Neural cell (in vitro differentiated cells): ENCODE data around the gene CST4. TPM values are rescaled to one million over a fixed set of nuclear protein-coding genes. Genes with fewer than 3 reads are reported as not detected.

Experiments used
- H2AFZ ChIP-seq: fragments of 200-600, 300-800 bp; sonication (generic), shearing (Covaris generic); 2 replicates; pipeline ENCODE4 v1.6.0; 2014; ENCODE audit warnings: low read depth, mild to moderate bottlenecking, antibody characterized with exemption, low read length, moderate library complexity
- H3F3A ChIP-seq: fragments of 200-600 bp; shearing (Covaris generic); 2 replicates; pipeline ENCODE4 v1.6.1; 2016; ENCODE audit warnings: mild to moderate bottlenecking, moderate library complexity, mixed read lengths, antibody characterized with exemption, low read length; ENCODE audit not compliant: insufficient read depth, poor library complexity, severe bottlenecking
- H3K27ac ChIP-seq: fragments of 200-600, 300-800 bp; sonication (generic), shearing (Covaris generic); 2 replicates; pipeline ENCODE4 v1.5.1; 2014; ENCODE audit warnings: mild to moderate bottlenecking, low read length, moderate library complexity
- H3K27me3 ChIP-seq: fragments of 300-800, 200-600 bp; sonication (generic), shearing (Covaris generic); 2 replicates; pipeline ENCODE4 v1.6.0; 2014; ENCODE audit warnings: mild to moderate bottlenecking, low read depth, low read length, moderate library complexity; ENCODE audit not compliant: insufficient read depth
- H3K36me3 ChIP-seq: fragments of 300-800, 200-600 bp; sonication (generic), shearing (Covaris generic); 2 replicates; pipeline ENCODE4 v1.5.1; 2014; ENCODE audit warnings: mild to moderate bottlenecking, antibody characterized with exemption, low read length, moderate library complexity; ENCODE audit not compliant: insufficient read depth
- H3K4me2 ChIP-seq: fragments of 300-800, 200-600 bp; sonication (generic), shearing (Covaris generic); 2 replicates; pipeline ENCODE4 v1.6.0; 2014; ENCODE audit warnings: mild to moderate bottlenecking, low read length
- H3K4me3 ChIP-seq: fragments of 300-800, 200-600 bp; sonication (generic), shearing (Covaris generic); 2 replicates; pipeline ENCODE4 v1.5.1; 2014; ENCODE audit warnings: mild to moderate bottlenecking, low read length, moderate library complexity
- H3K79me2 ChIP-seq: fragments of 200-600 bp; shearing (Covaris generic); replicated peaks from 2 replicates; pipeline ENCODE4 v1.6.0; 2014; ENCODE audit warnings: mild to moderate bottlenecking, low read length, moderate library complexity; ENCODE audit not compliant: insufficient read depth
- H3K9ac ChIP-seq: fragments of 300-800, 200-600 bp; sonication (generic), shearing (Covaris generic); 2 replicates; pipeline ENCODE4 v1.6.1; 2016; ENCODE audit warnings: mild to moderate bottlenecking, low read length, mixed read lengths
- H3K9me2 ChIP-seq: fragments of 200-600 bp; shearing (Covaris generic); 2 replicates; pipeline ENCODE4 v1.6.1; 2016; ENCODE audit warnings: mild to moderate bottlenecking, low read length, mixed read lengths; ENCODE audit not compliant: insufficient read depth
- H3K9me3 ChIP-seq: fragments of 200-600, 300-800 bp; sonication (generic), shearing (Covaris generic); 2 replicates; pipeline ENCODE4 v1.6.1; 2016; ENCODE audit warnings: mild to moderate bottlenecking, mixed run types, low read length, moderate library complexity, mixed read lengths
- H4K20me1 ChIP-seq: fragments of 200-600 bp; shearing (Covaris generic); 2 replicates; pipeline ENCODE4 v1.6.1; 2016; ENCODE audit warnings: mild to moderate bottlenecking, mixed run types; ENCODE audit not compliant: insufficient read depth
- CTCF ChIP-seq: fragments of 450-650 bp; IDR thresholded peaks from 2 replicates; pipeline ENCODE4 v1.5.1; 2014; ENCODE audit warnings: antibody characterized with exemption, mild to moderate bottlenecking, moderate library complexity; ENCODE audit not compliant: poor library complexity, severe bottlenecking
- EP300 ChIP-seq: fragments of 450-650 bp; conservative IDR thresholded peaks from 2 replicates; pipeline ENCODE4 v1.6.1; 2014; ENCODE audit warnings: antibody characterized with exemption, mild to moderate bottlenecking, moderate library complexity; ENCODE audit not compliant: poor library complexity, severe bottlenecking
- EZH2 ChIP-seq: fragments of 200-600, 300-800 bp; shearing (Covaris generic), sonication (generic); IDR thresholded peaks from 2 replicates; pipeline ENCODE4 v1.6.1; 2014; ENCODE audit warnings: antibody characterized with exemption, low read length, borderline replicate concordance, mild to moderate bottlenecking; ENCODE audit not compliant: insufficient read depth, poor library complexity, severe bottlenecking
- MXI1 ChIP-seq: fragments of 450-650 bp; conservative IDR thresholded peaks from 2 replicates; pipeline ENCODE4 v1.6.1; 2014; ENCODE audit warnings: antibody characterized with exemption, mild to moderate bottlenecking; ENCODE audit not compliant: poor library complexity, severe bottlenecking
- POLR2AphosphoS5 ChIP-seq: IDR thresholded peaks from 2 replicates; pipeline ENCODE4 v1.6.1; 2012
- RAD21 ChIP-seq: fragments of 450-650 bp; conservative IDR thresholded peaks from 2 replicates; pipeline ENCODE4 v1.6.1; 2014; ENCODE audit warnings: antibody characterized with exemption, mild to moderate bottlenecking, moderate library complexity
- SMC3 ChIP-seq: fragments of 450-650 bp; conservative IDR thresholded peaks from 2 replicates; pipeline ENCODE4 v1.6.1; 2014; ENCODE audit warnings: antibody characterized with exemption, mild to moderate bottlenecking, moderate library complexity; ENCODE audit not compliant: poor library complexity
- TAF1 ChIP-seq: IDR thresholded peaks from 2 replicates; pipeline ENCODE4 v1.6.1; 2012; ENCODE audit warnings: low read depth
- polyA plus RNA-seq: library from polyadenylated mRNA; depleted of rRNA; stranded (reverse); fragments of >200 nt; gene quantifications from 2 replicates; pipeline ENCODE4 v1.2.3, GENCODE V29; 2014
- TF ChIP-seq, protein P1 (sequence below): IDR thresholded peaks from 2 replicates; pipeline ENCODE4 v1.6.1; 2012; ENCODE audit warnings: borderline replicate concordance

The CST4 gene
- polyA plus RNA-seq, 1 donor from 2014 or later = not detected

DNA sequence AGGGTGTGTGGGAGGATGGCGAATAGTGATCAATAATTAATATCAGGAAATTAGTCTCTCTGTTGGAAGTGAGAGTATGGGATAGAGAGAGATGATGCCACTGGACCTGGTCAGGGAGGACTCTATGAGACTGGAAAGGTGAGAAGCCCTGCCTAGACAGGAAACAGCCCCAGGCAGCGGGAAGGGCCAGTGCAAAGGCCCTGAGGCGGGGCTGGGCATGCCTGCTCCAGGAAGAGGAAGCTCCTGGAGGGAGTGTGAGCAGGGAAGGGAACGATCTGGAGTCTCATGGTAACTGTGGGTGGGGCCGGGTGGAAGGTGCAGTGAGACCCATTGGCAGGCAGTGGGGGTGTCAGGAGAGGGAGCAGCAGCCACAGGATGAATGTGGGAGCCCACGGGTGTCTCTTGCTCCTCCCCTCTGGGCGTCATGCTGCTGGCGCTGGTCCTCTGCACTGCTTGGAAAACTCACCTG, 49.3 kb downstream of the CST4 start:
- H3K4me2 ChIP-seq = no peak overlapping the region
- H3K27me3 ChIP-seq = peaks cover 4% of the 10 kb centered on the region
- H4K20me1 ChIP-seq = no peaks in the 10 kb centered on the region
- no peak overlapping the region for H3K4me3 ChIP-seq
- H3K27ac ChIP-seq = no peak overlapping the region
- no peak overlapping the region for H2AFZ ChIP-seq
- no peaks in the 10 kb centered on the region for H3F3A ChIP-seq
- no peaks in the 10 kb centered on the region for H3K9me3 ChIP-seq
- H3K9ac ChIP-seq = no peak overlapping the region
- TF ChIP-seq EZH2 (no peak), TAF1 (no peak), POLR2AphosphoS5 (no peak), EP300 (no peak), SMC3 (no peak), MXI1 (no peak), CTCF (no peak), RAD21 (no peak)
- TF ChIP-seq, protein P1, sequence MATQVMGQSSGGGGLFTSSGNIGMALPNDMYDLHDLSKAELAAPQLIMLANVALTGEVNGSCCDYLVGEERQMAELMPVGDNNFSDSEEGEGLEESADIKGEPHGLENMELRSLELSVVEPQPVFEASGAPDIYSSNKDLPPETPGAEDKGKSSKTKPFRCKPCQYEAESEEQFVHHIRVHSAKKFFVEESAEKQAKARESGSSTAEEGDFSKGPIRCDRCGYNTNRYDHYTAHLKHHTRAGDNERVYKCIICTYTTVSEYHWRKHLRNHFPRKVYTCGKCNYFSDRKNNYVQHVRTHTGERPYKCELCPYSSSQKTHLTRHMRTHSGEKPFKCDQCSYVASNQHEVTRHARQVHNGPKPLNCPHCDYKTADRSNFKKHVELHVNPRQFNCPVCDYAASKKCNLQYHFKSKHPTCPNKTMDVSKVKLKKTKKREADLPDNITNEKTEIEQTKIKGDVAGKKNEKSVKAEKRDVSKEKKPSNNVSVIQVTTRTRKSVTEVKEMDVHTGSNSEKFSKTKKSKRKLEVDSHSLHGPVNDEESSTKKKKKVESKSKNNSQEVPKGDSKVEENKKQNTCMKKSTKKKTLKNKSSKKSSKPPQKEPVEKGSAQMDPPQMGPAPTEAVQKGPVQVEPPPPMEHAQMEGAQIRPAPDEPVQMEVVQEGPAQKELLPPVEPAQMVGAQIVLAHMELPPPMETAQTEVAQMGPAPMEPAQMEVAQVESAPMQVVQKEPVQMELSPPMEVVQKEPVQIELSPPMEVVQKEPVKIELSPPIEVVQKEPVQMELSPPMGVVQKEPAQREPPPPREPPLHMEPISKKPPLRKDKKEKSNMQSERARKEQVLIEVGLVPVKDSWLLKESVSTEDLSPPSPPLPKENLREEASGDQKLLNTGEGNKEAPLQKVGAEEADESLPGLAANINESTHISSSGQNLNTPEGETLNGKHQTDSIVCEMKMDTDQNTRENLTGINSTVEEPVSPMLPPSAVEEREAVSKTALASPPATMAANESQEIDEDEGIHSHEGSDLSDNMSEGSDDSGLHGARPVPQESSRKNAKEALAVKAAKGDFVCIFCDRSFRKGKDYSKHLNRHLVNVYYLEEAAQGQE = no peak
- no peaks in the 10 kb centered on the region for H3K9me2 ChIP-seq
- no peaks in the 10 kb centered on the region for H3K36me3 ChIP-seq
- no peaks in the 10 kb centered on the region for H3K79me2 ChIP-seq

DNA sequence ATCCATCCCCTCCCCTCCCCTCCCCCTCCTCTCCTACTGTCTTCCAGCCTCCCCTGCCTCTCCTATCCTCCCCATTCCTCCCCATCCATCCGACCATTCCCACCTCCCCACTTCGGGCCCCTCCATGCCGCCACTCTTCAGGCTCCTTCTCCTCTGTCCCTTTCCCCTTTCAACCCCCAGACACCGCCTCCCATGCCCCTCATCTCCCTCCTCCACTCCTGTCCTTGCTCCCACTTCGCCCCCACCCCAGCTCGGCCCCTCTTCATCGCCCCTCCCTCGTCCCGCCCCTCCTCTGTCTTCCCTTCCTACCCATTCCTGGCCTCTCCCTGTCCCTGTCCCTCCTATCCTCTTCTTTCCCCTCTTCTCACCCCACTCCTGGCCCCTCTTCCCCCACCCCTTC, 50.5 kb downstream of the CST4 start:
- Histone ChIP-seq H3K27me3 (peaks cover 4% of the 10 kb centered on the region), H3K9ac (no peak overlapping the region), H3K9me3 (no peaks in the 10 kb centered on the region), H3K36me3 (no peaks in the 10 kb centered on the region), H4K20me1 (no peaks in the 10 kb centered on the region), H3K9me2 (no peaks in the 10 kb centered on the region), H2AFZ (no peak overlapping the region), H3K4me3 (no peak overlapping the region), H3K4me2 (no peak overlapping the region), H3K27ac (no peak overlapping the region), H3F3A (no peaks in the 10 kb centered on the region), H3K79me2 (no peaks in the 10 kb centered on the region)
- TF ChIP-seq SMC3 (no peak), CTCF (no peak), MXI1 (no peak), POLR2AphosphoS5 (no peak)
